Activated CD4-positive, alpha-beta T cell treated with anti-CD3 and anti-CD28 coated beads, Interleukin-2, amount 50 U/mL, for 16 hours (primary cell): Measurements from ENCODE around the gene RPL21.
"Not testable (repeated sequence)": the region's sequence is repeated elsewhere in the genome, so short reads cannot be mapped to it uniquely, and the experiment has no call there.

ENCODE experiments used
- DNase-seq: peaks from one replicate; pipeline ENCODE4 v3.0.0-alpha.2; 2020

The RPL21 gene

DNA sequence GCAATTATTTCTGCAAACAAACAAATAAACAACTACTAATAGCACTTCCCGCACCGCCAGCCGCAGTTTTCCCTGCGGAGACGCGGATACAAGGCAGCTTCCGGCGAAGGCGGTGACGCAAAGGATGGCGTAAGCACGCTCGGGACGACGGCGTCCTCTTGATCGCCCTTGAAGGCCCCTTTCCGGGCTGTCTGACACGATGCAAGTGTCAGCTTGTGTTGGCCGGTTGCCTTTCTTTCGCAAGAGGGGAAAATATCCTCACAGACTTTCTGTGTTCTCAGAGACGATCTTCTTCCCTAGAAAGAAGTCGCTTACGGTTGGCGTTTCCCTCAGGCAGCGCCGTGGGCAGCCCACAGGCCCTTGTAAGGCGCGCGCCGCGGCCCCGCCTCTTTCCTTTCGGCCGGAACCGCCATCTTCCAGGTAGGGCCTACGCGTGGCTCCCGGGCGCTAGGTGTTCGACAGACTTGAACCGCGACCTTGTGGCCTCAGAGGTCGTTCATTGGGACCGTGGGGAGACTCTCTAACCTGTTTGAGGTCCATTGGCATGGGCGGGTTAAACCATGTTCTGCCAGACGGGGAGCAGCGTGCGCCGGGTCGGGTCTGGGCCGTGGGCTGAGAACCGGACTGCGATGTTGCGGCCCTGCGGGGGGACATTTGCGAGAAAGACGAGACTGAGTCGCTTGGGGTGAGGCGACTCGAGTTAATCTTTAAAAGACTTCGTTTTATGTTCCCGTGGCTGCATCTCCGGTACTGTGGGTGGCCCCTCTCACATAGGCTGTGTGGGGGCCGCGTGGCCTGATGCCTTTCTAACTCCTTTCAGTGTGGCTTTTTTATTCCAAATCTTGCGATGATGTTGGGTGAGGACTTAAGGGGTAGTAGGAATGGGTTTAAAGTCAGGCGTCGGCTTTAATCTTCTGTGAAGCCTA, at the start of gene RPL21:
TSS of gene RPL21 (plus strand) at position 393 of the 926 bp plus-strand sequence. CDS start 2,219 bp downstream, outside the sequence.
- peak; percentile 93 for DNase-seq

DNA sequence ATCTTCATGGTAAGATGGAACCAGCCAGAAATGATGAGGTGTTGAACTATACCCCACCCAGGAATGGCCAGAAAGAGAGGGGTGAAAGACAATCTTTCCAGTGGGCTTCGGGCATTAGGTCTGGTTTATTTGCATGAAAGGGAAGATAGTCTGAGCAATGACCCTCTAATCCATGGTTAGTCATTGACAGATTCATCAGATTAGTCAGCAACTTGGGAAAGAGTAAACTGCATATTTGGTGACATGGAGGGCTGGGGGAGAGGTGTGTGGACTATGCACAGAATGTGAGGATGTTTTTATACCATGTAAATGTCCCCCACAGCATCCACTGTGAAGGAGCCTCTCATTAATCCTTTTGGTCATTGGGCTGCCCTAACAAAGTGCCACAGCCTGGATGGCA, 49.7 kb upstream of the RPL21 start:
- DNase-seq = no peak

DNA sequence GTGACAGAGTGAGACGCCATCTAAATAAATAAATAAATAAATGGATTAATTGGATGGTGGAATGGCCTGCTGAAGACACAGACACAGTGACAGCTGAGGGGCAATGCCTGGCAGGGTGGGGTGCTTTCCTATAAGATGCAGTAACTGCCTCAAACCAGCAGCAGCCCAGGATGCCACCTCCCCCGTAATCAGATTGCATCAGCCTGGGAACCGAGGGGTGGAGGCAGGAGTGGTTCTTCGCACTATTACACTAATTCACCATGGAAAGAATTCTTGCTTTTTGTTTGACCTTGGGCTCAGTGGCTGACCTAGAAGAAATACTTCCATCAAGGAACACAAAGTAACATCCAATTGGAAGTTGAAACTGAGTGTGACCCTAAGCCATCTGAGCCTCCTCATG, 48.2 kb upstream of the RPL21 start:
- DNase-seq = no peak

DNA sequence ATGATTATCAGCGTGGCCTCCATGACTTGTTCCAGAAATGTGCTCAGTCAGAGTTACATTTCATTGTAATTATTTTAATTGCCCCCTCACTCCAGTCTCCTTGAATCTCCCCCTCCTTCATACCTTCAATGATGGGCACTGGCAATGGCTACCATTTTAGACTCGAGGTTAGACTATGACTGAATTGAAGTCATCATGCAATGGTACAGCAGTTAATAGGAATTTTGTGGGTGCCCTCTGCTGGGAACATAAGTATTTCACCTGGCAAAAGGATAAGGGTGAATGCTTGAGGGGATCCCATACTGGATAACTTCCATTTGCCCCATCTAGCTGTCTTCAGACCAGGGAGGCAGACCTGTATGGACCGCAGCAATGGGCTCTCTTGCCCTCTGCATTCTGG, 47.5 kb upstream of the RPL21 start:
- no peak for DNase-seq

DNA sequence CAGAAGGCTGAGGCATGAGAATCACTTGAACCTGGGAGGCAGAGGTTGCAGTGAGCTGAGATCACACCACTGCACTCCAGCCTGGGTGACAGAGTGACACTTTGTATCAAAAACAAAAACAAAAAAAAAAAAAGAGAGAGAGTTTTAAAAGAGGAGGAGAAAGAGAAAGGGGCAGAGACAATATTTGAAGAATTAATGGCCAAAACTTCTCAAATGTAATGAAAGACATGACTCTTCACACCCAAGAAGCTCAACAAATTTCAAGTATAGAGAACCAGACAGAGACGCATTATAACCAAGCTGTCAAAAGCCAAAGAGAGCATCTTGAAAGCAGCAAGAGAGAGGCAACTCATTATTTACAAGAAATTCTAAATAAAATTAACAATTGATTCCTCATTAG, 42.8 kb upstream of the RPL21 start:
- no peak for DNase-seq

DNA sequence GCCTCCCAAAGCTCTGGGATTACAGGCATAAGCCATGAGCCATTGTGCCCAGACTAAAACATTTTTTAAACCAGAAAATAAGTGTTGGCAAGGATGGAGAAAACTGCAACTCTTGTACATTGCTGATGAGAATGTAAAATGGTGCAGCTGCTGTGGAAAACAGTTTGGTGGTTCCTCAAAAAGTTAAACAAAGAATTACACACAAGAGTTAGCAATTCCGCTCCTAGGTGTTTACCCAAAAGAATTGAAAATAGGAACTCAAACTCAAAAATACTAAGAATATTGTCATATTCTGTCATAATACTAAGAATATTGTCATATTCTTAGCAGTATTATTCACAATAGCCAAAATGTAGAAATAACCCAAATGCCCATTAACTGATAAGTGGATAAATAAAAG, 40.1 kb upstream of the RPL21 start:
- no peak for DNase-seq

DNA sequence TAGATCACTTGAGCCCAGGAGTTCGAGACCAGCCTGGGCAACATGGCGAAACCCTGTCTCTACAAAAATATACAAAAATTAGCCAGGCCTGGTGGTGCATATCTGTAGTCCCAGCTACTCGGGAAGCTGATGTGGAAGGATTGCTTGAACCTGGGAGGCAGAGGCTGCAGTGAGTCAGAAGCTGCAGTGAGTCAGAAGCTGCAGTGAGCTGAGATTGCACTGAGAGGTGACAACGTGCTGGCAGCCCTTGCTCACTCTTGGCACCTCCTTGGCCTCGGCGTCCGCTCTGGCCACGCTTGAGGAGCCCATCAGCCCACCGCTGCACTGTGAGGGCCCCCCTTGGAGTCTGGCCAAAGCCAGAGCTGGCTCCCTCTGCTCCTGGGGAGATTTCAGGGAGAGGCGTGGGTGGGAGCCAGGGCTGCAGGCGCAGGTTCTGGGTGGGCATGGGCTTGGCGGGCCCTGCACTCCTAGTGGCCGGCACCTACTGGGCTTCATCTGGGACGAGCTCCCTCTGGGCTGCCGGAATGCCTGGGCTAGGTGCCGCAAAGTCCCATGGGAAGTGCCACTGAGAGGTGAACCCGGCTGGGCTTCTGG, 39.5 kb upstream of the RPL21 start:
- DNase-seq = no peak

DNA sequence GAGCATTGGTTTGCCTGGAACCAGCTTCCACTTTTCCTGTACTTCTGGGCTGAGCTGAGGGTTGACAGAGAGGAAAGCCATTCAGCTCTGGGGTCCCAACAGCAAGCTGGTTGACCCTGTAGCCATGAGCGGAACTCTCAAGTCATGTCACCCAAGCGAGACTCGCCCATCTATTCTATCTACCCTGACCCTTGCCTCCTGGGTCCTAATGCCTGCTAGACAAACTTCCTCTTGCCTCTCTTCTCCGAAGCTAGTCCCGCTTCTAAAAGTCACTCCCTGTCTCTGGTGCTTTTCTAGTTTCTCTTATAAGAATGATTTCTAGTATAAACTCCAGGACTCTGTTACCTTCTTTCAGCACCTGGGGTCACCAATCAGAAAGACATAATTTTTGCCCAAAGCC, 38.0 kb upstream of the RPL21 start:
- not testable (repeated sequence) for DNase-seq

DNA sequence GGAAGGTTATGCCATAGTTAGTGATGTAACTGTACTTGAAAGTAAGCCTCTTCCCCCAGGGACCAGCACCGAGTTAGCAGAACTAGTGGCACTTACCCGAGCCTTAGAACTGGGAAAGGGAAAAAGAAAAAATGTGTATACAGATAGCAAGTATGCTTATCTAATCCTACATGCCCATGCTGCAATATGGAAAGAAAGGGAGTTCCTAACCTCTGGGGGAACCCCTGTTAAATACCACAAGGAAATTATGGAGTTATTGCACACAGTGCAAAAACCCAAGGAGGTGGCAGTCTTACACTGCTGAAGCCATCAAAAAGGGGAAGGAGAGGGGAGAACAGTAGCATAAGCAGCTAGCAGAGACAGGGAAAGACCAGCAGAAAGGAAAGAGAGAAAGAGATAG, 33.6 kb upstream of the RPL21 start:
- DNase-seq = not testable (repeated sequence)

DNA sequence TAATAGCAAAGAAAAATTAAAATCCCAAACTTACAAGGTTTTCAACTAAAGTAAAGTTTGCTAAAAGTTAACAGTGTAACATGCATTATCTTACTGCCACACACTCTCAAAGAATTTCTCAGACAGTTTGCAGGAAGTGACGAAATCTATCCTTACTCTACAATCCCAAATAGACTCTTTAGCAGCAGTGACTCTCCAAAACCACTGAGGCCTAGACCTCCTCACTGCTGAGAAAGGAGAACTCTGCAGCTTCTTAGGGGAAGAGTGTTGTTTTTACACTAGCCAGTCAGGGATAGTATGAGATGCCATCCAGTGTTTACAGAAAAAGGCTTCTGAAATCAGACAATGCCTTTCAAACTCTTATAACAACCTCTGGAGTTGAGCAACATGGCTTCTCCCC, 32.5 kb upstream of the RPL21 start:
- not testable (repeated sequence) for DNase-seq

DNA sequence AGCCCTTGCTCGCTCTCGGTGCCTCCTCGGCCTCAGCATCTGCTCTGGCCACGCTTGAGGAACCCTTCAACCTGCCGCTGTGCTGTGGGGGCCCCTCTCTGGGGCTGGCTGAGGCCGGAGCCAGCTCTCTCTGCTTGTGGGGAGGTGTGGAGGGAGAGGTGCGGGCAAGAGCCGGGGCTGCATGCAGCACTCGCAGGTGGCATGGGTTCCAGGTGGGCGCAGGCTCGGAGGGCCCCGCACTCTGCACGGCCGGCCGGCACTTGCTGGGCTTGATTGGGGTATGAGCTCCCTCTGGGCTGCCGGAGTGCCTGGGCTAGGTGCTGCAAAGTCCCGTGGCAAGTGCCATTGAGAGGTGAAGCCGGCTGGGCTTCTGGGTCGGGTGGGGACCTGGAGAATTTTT, 31.7 kb upstream of the RPL21 start:
- no peak for DNase-seq

DNA sequence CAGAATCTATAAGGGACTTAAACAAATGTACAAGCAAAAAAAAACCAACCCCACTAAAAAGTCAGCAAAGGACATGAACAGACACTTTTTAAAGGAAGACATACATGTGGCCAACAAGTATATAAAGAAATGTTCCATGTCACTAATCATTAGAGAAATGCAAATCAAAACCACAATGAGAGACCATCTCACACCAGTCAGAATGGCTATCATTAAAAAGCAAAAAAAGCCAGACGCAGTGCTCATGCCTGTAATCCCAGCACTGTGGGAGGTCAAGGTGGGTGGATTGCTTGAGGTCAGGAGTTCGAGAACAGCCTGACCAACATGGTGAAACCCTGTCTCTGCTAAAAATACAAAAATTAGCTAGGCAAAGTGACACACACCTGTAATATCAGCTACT, 29.3 kb upstream of the RPL21 start:
- not testable (repeated sequence) for DNase-seq

DNA sequence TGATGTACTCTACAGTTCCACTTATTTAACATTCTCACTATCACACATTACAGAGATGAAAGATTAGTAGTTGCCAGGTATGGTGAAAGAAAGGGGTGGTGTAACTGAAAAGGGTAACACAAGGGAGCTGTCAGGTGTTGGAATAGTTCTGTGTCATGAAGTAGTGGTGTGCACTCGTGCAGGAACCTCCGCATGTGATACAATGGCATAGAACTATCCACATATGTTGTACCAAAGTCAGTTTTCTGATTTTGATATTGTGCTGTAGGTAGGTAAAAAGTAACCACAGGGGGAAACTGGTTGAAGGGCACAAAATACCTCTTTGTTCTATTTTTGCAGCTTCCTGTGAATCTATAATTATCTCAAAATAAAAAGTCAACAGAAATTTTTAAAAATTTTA, 24.4 kb upstream of the RPL21 start:
- no peak for DNase-seq

DNA sequence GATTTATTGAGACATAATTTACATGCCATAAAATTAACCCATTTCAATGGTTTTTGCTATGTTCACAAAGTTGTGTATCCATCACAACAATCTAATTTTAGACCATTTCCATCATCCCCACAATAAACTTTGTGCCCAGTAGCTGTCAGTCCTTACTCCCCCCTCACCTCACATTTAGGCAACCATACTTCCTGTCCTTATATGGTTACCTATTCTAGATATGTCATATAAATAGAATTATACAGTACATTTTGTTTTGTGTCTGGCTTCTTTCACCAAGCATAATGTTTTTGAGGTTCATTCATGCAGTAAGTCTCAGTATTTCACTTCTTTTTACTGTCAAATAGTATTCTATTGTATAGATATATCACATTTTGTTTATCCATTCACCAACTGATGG, 23.2 kb upstream of the RPL21 start:
- DNase-seq = no peak

DNA sequence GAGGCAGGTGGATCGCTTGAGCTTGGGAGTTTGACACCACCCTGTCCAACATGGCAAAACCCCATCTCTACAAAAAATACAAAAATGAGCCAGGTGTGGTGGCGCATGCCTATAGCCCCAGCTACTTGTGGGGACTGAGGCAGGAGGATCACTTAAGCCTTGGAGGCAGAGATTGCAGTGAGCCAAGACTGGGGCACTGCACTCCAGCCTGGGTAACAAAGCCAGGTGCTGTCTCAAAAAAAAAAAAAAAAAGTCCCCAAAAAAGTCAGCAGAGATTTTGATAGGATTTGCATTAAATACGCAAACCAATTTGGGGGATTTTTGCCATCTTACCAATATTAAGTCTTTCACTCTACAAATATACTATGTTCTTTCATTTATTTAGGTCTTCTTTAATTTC, 21.7 kb upstream of the RPL21 start:
- no peak for DNase-seq

DNA sequence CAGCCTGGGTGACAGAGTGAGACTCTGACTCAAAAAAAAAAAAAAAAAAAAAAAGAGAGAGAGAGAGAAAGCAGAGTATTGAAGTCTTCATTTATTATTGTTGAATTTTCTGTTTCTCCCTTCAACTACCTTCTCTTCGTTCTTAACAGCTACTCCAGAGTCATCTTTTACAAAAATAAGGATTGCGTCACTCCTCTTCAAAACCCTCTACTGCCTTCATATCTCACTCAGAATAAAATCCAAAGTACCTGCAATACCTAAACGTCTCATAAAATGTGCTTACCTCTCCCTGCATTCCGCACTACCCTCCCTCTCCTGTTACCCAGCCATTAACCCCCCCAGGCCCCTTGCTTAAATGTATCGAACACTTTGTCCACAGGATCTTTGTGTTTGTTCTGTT, 17.4 kb upstream of the RPL21 start:
- DNase-seq = no peak

DNA sequence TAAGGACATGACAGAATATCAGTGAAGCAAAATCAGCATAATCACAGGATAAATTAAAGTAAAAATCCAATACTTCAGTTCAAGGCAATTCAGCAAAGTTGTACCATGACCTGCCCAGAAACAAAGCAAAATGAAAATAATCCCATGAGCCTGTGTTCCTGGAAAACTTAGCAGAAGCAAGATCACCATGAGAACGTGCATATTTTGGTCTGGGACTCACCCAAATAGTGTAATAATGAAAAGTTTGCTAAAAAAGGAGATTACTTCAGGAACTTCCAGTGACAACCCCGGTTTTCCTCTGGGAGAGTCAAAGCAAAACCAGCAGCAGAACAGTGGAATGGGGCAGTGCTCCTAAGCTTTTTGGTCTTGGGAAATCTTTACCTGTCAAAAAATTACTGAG, 14.9 kb upstream of the RPL21 start:
- DNase-seq = no peak

DNA sequence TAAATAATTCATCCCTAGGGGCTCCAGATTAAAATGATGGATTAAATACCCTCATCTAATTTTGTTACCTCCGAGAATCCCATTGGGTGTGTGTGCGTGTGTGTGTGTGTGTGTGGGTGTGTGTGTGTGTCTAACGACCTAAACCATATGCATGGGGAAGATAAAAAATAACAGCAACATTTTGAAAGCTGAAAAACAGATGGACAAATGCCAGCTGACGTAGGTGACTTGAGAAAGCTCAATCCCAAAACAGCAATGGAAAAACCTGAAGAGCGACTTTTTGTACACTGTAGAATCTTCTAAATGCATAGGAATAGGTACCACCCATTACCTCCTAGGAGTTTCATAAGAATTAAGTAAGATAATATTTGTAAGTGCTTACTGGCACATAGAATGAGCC, 8.7 kb upstream of the RPL21 start:
- DNase-seq = no peak

DNA sequence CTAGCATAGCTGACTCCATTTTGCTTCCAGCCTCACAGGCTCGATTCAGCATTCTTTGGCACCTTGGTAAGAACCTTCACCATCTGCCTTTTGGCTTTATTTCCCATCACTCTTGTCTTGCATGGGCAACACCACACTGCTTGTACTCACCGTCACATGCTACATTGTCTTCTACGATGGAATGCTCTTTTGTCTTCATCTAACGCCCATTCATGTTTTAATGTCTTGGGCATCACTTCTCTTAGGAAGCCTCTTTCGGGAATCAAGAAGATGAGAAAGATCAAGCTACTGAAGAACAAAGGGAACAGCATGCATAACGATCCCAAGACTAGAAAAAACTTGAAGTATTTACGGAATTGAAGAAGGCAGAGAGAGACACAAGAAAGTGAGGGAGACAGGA, 5.7 kb upstream of the RPL21 start:
- no peak for DNase-seq

DNA sequence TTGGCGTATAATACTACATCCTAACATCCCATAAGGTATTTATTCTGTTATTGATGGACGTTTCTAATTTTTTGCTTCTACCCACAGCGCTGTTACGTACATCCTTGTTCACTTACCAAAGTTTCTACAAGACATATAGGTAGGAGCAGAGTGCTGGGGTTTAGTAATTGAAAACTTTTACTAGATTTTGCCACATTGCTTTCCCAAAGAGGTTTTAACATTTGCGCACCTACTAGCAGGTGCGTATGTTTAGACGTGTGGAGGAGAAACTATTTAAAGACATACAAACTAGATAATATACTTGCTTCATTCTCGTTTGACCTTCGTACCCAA, 559 bp upstream of the RPL21 start:
- no peak for DNase-seq

DNA sequence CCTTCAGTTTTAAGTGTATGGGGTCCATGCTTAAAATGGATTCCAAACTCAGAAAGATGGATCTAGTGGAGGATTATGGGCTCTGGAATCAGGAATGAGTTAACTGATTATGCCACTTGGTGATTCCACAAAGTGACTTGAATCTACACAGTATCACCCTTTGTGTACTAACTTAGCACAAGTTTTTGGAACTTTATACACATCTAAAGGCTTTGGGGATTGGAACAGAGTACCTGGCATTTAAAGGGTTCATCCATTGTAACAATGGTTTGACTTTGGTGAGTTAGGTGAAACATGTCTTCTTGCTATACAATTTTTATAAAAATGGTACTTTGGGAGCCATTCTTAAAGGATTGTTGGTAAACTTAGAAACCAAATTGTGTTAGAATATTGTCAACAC, 1.1 kb downstream of the RPL21 start:
- DNase-seq = no peak

DNA sequence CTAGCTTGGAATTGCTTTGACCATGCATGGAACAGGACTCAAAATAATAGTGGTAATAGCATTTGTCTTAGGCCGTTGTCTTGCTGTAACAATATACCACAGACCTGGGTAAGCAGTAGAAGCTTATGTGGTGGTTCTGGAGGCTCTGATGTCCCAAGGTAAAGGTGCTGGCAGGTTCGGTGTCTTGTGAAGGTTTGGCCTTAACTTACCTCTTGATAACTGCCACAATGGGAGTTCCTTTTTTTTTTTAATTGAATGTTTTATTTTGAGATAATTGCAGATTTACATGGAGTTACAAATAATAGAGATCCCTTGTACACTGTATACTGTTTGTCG, 5.8 kb downstream of the RPL21 start:
- DNase-seq = no peak

DNA sequence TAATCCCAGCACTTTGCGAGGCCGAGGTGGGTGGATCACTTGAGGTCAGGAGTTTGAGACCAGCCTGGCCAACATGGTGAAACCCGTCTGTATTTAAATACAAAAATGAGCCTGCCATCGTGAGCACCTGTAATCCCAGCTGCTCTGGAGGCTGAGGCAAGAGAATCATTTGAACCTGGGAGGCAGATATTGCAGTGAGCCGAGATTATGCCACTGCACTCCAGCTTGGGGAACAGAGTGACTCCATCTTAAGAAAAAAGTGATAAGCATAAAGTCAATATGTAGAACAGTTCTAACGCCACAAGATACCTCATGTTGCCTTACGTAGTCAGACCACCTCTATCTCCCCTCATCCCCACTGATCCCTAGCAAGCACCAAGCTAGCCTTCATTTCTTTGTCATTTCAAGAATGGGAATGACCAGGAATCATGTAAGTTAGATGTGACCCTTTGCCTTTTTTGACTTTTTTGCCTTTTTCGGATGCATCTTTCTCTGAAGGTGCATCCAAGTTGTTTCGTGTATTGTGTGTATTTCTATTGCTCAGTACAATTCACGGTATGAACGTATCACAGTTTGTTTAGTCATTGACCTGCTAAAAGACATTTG, 6.4 kb downstream of the RPL21 start:
- DNase-seq = no peak

DNA sequence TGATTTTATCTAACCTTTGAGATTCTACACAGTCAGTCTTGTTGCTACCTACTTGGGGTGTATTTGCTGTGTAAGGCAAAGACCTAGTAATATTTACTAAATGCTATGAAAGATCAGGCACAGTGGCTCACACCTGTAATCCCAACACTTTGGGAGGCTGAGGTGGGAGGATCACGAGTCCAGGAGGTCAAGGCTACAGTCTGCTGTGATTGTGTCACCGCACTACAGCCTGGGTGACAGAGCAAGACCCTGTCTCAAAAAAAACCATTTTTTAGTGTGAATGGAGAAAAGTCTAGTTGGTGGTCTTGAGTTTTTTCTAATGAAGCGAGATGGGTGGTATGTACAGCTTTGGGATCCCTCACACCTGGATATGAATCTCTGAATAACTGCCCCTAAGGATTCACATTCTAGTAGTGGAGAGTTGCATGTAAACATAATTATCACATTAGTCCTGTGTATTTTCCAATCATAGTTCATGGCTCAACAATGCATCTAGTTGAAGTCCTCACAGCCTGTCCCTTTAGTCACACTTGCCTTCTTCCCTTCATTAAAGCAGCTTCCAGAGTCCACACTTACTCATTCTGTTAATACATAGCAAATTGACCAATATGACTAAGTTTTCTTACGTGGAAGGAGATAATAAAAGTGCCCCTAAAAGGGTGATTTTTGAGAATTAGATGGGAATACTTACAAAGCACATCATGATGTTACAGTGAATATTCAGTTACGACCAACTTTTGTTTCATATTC, 7.5 kb downstream of the RPL21 start:
- no peak for DNase-seq
